Fibroblast of the aortic adventitia (primary cell): ENCODE measurements around the gene AP3D1. TPM values are rescaled to one million over a fixed set of nuclear protein-coding genes. Genes with fewer than 3 reads are reported as not detected.
A peak's percentile ranks its signal among the peaks of the same experiment; 100 is the strongest.

Source experiments
- DNase-seq: peaks from one replicate; pipeline ENCODE4 v3.0.0-alpha.2; 2010; ENCODE audit warnings: low read depth
- H3K4me3 ChIP-seq: 2 replicates; pipeline ENCODE4 v1.5.1; 2011; ENCODE audit warnings: low read depth, mild to moderate bottlenecking, control low read depth, low read length, moderate library complexity
- total RNA-seq: library from RNA; depleted of rRNA; stranded (reverse); fragments of >200 nt; gene quantifications from 2 replicates; pipeline ENCODE4 v1.2.3, GENCODE V29; 2012; ENCODE audit warnings: low replicate concordance
- TF ChIP-seq, protein P1 (sequence below): IDR thresholded peaks from 2 replicates; pipeline ENCODE4 v1.5.1; 2011; ENCODE audit warnings: mild to moderate bottlenecking, low read length, control low read depth, inconsistent platforms; ENCODE audit not compliant: insufficient read depth

AP3D1 gene
- total RNA-seq, 1 donor: 102 TPM

DNA sequence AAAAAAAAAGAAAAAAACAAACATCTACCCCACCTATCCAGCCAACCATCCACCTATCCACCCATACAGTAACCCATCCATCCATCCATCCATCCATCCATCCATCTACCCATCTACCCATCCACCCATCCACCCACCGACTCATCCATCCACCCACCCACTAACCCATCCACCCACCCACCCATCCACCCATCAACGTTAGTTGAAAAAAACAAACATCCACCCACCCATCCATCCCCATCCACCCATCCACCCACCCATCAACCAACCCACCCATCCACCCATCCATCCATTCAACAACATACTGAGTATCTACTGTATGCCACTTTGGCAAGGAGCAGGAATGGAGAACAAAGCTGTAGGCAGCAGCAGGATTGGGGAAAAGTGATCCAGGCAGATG lies 6.1 kb upstream of the AP3D1 start:
- TF ChIP-seq, protein P1, sequence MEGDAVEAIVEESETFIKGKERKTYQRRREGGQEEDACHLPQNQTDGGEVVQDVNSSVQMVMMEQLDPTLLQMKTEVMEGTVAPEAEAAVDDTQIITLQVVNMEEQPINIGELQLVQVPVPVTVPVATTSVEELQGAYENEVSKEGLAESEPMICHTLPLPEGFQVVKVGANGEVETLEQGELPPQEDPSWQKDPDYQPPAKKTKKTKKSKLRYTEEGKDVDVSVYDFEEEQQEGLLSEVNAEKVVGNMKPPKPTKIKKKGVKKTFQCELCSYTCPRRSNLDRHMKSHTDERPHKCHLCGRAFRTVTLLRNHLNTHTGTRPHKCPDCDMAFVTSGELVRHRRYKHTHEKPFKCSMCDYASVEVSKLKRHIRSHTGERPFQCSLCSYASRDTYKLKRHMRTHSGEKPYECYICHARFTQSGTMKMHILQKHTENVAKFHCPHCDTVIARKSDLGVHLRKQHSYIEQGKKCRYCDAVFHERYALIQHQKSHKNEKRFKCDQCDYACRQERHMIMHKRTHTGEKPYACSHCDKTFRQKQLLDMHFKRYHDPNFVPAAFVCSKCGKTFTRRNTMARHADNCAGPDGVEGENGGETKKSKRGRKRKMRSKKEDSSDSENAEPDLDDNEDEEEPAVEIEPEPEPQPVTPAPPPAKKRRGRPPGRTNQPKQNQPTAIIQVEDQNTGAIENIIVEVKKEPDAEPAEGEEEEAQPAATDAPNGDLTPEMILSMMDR: no peak
- no peak for DNase-seq
- H3K4me3 ChIP-seq: no peak overlapping the region

DNA sequence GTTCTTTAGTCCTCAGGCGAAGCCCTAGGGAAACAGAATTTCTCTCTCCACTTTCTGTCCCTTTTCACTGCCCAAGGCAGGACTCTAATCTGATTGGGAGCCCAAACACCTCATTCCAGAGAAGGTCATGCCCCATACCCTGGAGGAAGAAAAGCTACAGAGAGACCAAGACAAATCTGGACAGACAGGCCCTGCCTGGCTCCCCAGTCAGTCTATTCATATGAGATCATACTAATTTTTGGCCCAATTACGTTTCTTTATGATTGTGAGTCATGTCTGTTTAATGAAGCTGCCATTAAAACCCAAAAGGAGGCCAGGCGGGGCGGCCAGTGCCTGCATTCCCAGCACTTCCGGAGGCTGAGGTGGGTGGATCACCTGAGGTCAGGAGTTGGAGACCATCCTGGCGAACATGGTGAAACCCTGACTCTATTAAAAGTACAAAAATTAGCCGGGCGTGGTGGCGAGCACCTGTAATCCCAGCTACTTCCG lies 3.3 kb upstream of the AP3D1 start:
- TF ChIP-seq, protein P1: no peak
- no peak overlapping the region for H3K4me3 ChIP-seq
- DNase-seq: peak; percentile 51

DNA sequence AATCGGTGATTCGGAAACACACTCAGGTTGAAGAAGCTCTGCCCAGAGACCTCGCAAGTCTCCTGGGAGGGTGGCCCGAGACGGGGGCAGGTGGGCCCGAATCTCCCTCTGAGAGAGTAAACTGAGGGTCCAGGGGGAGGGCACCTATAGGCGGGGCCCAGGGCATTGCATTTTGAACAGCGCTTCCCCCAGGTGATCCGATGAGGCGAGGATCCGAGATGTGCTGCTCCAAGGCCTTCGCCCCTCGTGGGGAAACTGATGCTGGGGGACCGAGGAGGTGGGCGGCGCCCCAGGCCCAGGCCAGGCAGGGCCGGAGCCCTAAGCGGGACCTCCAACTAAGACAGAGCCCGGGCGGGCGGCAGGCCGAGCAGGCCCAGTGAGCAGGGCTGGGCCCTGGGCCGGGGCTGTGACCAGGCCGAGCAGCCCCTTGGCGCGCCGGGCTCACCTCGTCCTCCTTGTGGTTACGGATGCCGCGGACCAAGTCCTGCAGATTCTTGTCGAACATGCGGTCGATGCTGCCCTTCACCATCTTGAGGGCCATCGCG lies 500 bp downstream of the AP3D1 start:
- DNase-seq: peak; percentile 10
- TF ChIP-seq, protein P1: no peak
- H3K4me3 ChIP-seq: peak overlapping the region; percentile 94

DNA sequence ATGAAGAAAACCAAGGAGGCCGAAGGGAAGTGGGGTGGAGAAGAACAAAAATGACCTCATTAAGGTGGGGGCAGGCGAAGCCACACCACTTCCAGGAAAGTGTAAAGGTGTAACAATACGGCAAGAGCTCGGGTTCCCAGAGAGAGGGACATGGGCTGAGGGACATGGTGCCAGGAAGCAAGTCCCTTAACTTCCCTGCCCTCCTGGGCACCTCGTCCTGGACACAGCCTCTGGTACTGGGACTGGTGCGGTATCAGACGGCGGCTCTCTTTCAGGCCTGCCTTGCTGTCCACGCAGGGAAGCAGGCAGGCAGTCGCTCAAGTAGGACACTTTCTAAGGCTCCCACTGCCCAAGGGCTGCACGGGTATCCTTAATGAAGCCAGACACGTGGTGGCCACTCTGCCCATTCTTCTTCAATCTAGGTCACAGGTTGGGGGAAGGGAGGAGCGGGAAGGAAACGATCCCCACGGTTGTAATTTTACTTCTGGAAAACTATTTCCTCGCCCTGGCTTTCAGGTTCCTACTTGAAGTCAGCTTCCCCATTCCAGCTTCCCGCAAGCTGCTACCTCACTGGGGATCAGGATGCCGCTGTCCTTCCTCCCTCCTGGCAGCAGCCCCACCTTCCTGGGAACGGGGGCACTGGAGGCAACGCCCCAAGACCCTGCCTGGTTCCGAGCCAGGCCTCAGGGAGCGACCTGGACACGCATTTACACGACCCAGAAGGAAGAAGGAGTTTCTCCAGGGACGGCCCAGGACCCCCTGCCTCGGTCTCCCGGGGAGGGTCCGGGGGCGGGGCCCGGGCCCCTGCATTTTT lies 1.2 kb downstream of the AP3D1 start:
- TF ChIP-seq, protein P1: no peak
- DNase-seq: peak; percentile 25

DNA sequence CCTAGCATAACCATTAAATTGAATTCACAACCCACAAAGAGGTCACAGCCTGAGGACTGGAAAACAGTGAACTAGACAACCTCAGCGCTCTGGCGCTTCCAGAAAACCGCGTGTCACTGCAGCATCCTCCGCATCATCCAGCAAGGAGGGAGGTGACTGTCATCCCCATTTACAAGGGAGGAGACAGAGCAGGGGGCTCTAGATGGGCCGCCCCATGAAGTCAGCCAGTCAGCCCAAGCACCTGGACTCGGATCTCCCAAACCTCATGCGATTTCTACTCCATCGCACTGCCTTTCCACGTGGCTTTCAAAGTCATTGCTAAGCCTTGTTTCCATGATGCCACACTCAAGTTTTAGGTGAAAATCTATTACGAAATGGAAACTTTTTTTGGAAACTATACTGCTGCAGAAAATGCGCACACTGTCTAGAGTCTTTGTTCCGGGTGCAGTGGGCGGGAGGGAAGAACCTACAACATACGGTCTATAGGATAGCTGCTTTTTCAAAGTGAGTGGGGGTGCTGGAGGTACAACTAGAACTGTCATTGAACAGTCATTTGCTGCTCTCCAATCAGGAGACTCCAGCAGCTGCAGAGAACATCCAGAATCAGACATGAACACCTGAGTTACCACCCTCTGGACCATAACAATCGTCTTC lies 2.8 kb downstream of the AP3D1 start:
- TF ChIP-seq, protein P1: no peak
- no peak overlapping the region for H3K4me3 ChIP-seq
- no peak for DNase-seq

More for the DNA sequence above, 1.2 kb downstream of the AP3D1 start:
- H3K4me3 ChIP-seq: peak overlapping the region; percentile 94

DNA sequence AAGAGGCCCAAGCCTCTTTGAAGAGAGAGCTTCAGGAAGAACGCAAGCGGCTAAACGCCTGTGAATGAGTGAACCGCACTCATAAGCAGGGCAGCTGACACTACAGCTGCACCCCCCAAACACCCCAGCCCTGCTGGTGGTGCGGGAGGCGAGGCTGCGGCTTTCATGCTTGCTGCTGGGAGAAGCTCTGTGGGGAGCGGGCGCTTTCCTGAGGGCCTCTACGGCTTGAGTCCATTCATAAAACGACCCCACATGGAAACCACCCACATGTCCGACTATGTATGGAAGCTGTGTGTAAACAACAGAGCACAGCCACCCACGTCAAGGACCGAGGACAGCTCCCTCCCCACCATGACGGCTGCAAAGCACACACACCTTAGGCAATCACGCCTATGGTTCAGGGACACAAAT lies 5.5 kb downstream of the AP3D1 start:
- no peak for DNase-seq
- H3K4me3 ChIP-seq: no peak overlapping the region
- TF ChIP-seq, protein P1: no peak
